HG03095 (cell line): ENCODE data around the gene CCNY.
"Not testable (repeated sequence)": the region's sequence is repeated elsewhere in the genome, so short reads cannot be mapped to it uniquely, and the experiment has no call there.

Experiments used
- ATAC-seq: cut with Tn5 transposase; IDR thresholded peaks from one replicate; pipeline ENCODE4 v1.9.1; 2021; ENCODE audit warnings: moderate library complexity; ENCODE audit not compliant: unreplicated experiment

CCNY gene

DNA sequence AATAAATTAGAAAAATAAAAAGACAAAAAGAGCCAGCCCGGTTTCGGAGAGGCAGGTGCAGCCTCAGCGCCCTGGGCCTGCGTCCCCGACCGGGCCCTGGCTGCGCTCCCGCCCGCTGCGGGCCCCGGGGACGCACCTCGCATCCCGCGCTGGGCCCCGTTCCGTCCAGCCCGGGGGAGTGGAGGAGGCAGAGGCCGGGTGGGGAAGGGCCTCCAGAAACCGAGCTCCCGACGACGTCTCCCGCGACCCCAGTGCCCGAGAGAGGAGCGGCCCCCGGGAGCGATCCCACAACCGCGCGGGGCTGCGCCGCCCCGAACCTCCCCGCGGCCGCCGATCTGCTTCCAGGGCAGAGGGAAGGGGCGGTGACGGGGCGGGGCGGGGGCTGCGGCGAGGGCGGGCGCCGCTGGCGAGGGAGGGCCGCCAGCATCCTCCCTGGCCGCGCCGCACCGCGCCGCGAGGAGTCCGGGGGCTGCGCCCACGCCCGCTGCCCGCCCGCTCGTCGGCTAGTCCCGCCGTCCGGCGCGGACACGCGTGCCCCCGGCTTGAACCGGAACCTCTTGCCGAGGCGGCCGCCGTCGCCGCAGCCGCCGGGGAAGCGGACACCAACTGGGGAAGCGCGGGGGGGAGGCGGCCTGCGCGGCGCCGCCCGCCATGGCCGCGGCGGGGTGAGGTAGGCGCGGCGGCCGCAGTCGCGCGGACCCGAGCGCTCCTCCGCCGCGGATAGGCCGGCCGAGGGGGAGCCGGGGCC, at the start of gene CCNY:
CCNY (plus strand) TSS at position 426 of the 748 bp plus-strand sequence. CDS start 545 bp downstream, outside the sequence.
- peak; percentile 63 for ATAC-seq

GRCh38 chr10:35289198-35289597, 47.1 kb upstream of the CCNY start:
- no peak for ATAC-seq

GRCh38 chr10:35294506-35294905, 41.8 kb upstream of the CCNY start:
- ATAC-seq = no peak

DNA sequence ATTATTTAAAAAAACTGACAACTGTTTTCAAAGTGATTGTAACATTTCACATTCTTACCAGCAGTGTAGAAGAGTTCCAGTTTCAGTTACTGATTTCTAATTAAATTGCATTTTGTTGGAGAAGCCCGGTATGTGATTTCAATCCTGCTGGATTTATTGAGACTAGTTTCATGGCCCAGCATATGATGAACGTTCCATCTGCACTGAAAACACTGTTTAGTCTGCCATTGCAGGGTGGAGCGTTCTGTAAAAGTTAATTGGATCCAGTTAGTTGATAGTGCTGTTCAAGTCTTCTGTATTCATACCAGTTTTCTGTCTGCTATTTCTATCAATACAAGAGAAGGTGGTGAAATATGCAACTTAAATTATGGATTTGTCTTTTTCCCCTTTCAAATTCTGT, 37.3 kb upstream of the CCNY start:
- ATAC-seq = no peak

DNA sequence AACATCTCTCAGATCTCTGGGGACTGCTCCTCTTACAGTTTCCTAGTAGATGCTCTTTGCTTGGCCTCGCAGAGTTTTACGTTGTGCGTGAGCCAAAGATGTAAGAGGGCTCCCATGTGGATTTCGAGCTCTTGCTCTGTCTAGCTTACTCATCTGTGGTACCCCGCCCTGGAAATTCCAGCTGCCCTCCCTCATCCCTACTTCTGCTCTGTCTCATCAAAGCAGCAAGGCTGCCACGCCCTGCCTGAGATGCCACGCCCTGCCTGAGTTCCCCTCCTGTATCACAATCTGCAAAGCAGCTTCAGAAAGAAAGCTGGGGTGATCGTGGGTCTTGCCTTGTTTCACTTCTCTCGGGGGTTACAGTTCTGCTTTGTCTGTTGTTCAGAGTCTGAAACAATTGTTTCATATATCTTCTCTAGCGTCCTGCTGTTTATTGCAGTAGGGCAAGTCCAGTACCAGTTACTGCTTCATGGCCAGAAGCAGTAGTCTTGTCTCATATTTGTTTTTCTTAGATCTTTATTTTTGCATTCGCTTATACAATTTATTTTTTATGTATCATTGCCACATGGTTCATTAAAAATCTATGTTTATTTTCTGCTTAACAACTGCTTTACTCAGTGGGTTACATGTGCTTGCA, 36.1 kb upstream of the CCNY start:
- peak; percentile 99 for ATAC-seq

DNA sequence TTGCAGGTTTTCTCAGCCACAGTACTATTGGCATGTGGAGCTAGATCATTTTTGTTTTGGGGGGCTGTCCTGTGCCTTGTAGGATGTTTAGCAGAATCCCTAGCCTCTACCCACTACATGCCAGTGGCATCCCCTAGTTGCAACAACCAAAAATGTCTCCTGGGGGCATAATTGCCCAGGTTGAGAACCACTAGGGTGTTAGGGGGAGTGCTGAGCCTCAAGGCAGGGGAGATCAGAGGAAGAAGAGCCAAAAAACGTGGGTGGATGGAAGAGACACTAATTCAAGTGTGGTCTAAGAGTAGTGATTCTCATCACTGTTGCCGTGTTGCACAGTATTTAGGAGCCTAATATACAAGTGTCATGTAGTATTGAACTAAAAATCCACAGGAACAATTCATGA, 31.7 kb upstream of the CCNY start:
- no peak for ATAC-seq

GRCh38 chr10:35306852-35307251, 29.5 kb upstream of the CCNY start:
- no peak for ATAC-seq

GRCh38 chr10:35307297-35307696, 29.0 kb upstream of the CCNY start:
- ATAC-seq = no peak

DNA sequence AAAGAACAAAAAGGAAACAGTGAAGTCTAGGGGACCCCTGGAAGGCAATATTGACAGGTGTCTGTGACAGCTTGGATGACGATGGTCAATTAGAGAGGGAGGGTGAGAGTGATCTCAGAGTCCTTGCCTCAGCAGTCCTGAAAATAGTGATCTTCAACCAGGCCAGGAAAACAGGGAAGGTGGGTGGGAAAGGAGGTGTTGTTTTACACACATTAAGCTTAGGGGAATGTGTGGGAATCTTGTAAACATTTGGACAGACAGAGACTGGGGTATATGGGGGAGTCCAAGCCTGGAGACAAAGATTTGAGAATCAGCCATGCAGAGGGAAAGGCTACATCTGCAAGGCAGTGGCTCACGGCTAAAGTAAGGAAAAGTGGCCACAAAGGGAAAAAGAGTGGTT, 27.5 kb upstream of the CCNY start:
- no peak for ATAC-seq

- ATAC-seq = not testable (repeated sequence)
These were observed 22.2 kb upstream of the CCNY start for GRCh38 chr10:35314142-35314541.

- ATAC-seq = not testable (repeated sequence)
These were observed 21.1 kb upstream of the CCNY start for GRCh38 chr10:35315235-35315634.

GRCh38 chr10:35316218-35316967, 19.9 kb upstream of the CCNY start:
- no peak for ATAC-seq

DNA sequence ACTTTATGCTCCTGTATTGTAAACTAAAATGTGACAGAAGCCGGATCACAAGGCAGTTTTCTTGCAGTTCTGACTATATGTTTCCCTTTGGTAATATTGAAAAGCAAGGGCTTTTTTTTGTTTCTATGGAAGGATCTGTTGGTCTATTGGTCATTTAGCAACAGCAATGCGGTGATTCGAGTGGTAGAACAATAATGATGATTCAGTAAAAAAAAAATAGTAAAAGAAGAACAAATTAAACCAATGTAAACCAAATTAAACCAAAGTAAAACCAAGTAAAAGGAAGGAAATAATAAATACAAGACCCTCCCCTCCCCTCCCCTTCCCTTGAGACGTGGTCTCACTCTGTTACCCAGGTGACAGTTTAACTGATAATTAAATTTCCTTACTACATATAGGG, 17.8 kb upstream of the CCNY start:
- ATAC-seq = no peak

GRCh38 chr10:35320341-35320740, 16.0 kb upstream of the CCNY start:
- ATAC-seq = no peak

- no peak for ATAC-seq
These were observed 13.7 kb upstream of the CCNY start for GRCh38 chr10:35322636-35323035.

- ATAC-seq = no peak
These were observed 12.1 kb upstream of the CCNY start for GRCh38 chr10:35324196-35324595.

- ATAC-seq = no peak
These were observed 9.7 kb upstream of the CCNY start for GRCh38 chr10:35326466-35327235.

- ATAC-seq = no peak
These were observed 8.4 kb upstream of the CCNY start for GRCh38 chr10:35327790-35328403.

DNA sequence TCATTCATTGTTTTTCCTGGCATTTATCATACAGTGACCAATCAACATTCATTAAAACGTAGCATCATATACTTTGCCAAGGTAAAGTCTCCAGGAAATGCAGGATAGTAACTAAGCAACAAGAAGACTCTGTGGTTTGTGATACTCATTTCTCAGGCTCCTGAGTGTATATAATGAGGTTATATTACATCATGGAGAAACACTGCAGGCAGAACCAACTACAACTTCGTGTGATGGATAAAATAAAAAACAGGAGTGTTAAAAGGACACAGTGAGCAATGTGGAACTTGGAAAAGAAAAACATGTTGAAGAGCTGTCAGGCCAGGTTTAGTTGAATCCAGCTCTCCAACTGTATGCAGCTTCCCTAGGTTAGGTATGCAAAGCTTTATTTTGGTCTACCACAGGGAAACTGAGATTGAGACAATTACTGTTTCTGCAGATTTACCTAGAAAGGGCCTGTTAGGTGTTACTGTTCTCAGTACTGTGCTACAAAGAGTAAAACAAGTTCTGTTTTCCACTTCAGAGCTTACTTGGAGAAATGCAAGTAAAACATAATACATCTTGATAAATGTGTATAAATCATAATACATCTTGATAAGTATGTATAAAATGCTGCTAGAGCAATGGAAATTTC, 7.8 kb upstream of the CCNY start:
- no peak for ATAC-seq

GRCh38 chr10:35329520-35329919, 6.8 kb upstream of the CCNY start:
- no peak for ATAC-seq
